GM18517 (cell line): Measurements from ENCODE around the gene PRKRIP1.
"Not testable (repeated sequence)": the region's sequence is repeated elsewhere in the genome, so short reads cannot be mapped to it uniquely, and the experiment has no call there.

Source experiments
- ATAC-seq: cut with Tn5 transposase; IDR thresholded peaks from one replicate; pipeline ENCODE4 v1.9.1; 2021; ENCODE audit warnings: mild to moderate bottlenecking, moderate library complexity; ENCODE audit not compliant: unreplicated experiment

The PRKRIP1 gene

DNA sequence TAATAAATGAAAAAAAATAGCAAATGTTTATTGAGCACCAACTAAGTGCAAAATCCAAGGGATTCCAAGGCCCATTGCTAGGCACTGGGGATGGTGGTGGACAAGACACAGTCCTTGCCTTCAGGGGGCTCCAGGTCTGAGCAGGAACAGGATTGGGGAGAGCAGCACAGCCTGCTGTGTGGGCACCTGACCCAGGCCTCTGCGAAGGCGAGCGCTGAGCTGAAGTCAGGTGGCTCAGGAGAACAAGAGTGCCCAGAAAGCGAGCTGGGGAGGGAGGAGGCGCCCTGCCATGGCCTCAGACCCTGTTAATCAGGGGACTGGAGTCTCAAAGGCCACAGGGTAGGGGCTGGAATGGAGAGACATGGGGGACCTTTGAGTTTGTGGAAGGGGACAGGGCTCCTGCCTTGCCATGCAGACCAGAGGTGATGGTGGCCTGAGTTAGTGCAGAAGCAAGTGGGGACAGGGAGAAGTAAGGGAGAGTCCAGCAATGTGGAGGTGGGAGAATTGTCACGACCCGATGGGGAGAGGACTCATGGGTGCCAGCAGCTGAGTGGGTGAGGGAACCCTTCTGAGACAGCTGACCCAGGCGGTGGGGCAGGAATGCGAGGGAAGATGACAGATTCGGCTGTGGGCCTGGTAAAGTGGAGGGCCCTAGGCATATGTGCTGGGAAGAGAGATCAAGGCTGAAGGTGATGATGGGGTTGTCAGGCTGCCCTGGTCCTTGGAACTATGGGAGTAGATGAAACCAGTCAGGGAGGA, 33.2 kb downstream of the PRKRIP1 start:
- ATAC-seq, result no peak

DNA sequence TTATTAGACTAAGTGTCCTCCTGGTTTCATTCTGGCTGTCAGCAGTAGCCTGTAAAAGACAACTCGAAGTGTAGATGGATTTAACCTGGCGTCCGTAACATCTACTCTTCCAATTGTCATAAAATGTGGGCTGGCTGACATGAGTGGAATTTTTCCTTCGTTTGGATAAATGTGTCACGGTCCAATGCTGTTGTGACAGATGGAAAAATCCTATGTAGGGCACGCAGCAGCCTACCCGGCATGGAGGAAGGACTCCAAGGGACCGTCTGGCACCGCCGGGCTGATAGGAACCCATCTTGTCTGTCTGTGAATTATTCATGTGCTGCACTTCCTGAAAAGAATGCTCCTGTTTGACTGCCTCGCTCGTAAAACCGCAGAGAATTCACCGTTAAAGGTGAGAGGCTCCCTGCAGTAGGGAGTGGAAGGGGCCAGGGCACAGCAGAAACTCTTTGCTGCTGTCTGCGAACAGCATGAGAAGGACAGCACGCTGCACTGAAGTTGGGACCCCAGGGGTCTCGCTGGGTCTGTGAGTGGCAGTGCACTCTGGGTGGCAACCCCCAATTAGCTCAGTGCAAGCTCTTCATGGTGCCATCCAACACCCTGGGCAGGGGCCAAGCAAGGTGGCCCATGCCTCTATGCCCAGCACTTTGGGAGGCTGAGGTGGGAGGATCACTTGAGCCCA, 35.6 kb downstream of the PRKRIP1 start:
- no peak for ATAC-seq

- ATAC-seq, result peak; percentile 23
Measured at GRCh38 chr7:102432442-102433218, 36.5 kb downstream of the PRKRIP1 start.

DNA sequence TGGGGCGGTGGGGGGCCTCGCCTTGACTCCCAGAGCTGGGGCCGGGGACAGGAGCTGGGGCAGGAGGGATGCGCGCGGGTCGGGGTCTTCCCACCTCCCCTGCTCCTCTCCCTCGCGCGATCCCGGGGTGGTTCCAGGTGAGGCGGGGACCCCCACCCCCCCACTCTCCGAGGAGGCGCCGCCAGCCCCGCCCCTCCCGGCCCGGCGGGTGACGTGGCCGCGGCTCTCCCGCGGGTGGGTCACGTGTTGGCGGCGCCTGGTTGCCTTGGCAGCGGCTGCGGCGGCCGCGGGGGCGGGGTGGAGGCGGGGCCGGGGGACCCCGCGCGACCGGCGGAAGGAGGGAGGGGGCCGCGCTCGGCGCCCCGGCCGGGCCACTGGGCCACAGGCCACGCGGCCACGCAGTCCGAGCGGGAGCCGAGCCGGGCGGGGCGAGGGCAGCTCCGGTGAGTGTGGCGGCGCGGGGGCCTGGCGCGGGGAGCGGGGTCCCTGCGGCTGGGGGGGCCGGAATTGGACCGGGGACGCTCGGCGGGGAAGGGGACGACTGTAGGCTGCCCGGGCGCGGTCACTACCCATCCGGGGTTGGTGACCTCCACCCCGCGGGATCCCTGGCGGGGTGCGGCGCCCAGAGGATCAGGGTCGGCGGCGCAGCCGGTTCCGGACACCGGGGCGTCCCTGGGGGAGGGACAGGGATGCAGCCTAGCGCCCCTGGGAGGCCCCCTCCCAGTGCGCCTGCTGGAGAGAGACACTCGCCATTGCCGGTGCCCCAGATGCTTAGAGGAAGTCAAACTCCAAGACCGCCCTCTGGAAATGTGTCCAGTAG, 37.3 kb downstream of the PRKRIP1 start, which contains the start of gene ORAI2:
Gene ORAI2, plus strand, starts transcription at position 357 of the 820 bp plus-strand sequence. CDS start 5,382 bp downstream, outside the sequence.
- ATAC-seq, result peak; percentile 41

DNA sequence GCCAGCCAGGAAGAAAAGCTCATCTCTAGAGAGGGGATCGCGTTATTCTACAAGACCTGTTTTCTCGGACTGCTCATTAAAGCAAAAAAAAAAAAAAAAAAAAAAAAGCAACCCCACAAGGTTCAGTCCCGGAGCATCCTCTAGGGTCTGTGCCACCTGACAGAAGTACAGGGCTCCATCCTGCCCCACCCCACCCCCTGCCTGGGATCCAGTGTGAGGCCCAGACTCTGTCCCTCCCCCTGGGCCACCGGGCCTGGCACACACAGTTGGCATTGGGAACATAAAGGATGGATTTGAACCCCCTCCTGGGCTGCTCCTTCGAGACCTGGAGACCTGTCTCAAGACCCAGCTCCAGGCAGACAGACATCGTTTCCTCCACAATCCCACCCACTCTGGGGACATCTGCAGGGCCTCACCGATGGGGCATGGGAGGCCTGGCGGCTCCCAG, 37.9 kb downstream of the PRKRIP1 start:
- no peak for ATAC-seq

GRCh38 chr7:102436118-102436517, 40.0 kb downstream of the PRKRIP1 start:
- no peak for ATAC-seq

GRCh38 chr7:102439963-102440795, 44.0 kb downstream of the PRKRIP1 start:
- no peak for ATAC-seq

GRCh38 chr7:102444961-102445673, 49.0 kb downstream of the PRKRIP1 start:
- ATAC-seq, result peak; percentile 49

- no peak for ATAC-seq
Measured at GRCh38 chr7:102445674-102446071, 49.5 kb downstream of the PRKRIP1 start.

GRCh38 chr7:102446387-102447156, 50.4 kb downstream of the PRKRIP1 start:
- ATAC-seq, result no peak

DNA sequence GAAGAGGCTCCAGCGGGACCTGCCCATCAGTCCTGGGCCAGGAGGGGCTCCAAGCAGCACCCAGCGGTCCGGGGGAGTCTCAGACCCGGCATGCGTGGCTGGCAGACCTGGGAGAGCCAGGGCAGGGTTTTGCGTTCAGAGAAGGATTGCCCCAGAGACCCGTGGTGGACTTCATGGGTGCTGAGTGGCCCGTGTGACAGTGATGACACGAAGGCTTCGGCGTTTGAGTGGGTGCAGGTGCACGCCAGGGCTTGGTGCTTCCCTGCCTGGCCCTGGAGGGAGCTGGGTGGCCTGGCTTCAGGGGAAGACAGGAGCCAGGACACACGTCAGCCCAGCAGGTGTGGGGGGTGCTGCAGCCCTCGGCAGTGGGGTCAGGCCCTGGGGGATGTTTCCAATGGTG, 51.1 kb downstream of the PRKRIP1 start:
- ATAC-seq, result no peak

GRCh38 chr7:102449136-102449535, 53.0 kb downstream of the PRKRIP1 start:
- ATAC-seq, result no peak

GRCh38 chr7:102450242-102450641, 54.1 kb downstream of the PRKRIP1 start:
- ATAC-seq, result no peak

- ATAC-seq, result no peak
Measured at GRCh38 chr7:102451371-102452054, 55.4 kb downstream of the PRKRIP1 start.

DNA sequence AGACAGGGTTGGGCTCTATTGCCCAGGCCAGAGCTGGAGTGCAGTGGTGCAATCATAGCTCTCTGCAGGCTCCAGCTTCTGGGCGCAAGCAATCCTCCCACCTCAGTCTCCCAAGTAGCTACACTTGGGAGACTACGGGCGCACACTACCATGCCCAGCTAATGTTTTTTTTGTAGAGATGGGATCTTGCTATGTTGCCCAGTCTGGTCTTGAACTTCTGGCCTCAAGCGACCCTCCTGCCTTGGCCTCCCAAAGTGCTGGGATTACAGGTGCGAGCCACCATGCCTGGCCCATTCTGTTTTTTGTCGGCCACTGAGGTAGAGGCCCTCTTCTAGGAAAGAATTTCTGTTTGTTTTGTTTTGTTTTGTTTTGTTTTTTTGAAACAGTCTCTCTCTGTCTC, 56.3 kb downstream of the PRKRIP1 start:
- no peak for ATAC-seq

GRCh38 chr7:102453319-102453718, 57.2 kb downstream of the PRKRIP1 start:
- ATAC-seq, result no peak

DNA sequence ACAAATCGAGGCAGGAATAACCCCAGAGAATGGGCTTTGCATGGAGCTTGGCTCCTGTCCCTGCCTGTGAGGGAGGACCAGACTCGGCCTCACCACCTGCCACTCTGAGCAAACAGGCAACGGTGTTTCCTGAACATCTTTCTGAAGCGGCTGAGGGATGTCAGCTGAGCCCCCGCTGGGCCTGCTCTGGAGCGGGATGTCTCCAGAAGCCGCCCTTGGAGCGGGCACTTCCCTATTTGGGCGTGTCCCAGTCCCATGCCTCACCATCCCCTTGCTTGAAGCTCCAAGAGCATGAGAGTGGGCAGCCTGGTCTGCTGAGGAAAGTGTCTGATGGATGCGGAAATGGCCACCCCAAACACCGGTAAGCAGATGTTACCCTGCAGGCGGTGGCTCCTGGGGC, 58.3 kb downstream of the PRKRIP1 start:
- ATAC-seq, result no peak

DNA sequence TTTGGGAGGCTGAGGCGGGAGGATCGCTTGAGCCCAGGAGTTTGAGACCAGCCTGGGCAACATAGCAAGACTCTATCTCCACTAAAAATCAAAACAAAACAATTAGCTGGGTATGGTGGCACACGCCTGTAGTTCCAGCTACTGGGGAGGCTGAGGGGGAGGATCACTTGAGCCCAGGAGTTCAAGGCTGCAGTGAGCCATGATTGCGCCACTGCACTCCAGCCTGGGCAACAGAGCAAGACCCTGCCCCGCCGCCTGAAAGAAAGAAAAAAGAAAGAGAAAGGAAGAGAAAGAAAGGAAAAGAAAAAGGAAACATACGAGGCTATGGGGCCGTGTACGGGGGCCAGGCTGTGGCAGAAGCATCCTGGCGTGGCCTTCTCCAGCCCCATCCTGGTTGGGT, 58.8 kb downstream of the PRKRIP1 start:
- ATAC-seq, result not testable (repeated sequence)
